IMR-90 (cell line): ENCODE data around the gene DUOX1. TPM values are rescaled to one million over a fixed set of nuclear protein-coding genes. Genes with fewer than 3 reads are reported as not detected.

Experiments
- ATAC-seq: fragments of 200-7000 bp; cut with Tn5 transposase; 2 replicates; pipeline ENCODE4 v1.9.1; 2020; ENCODE audit warnings: low read depth, mild to moderate bottlenecking, moderate library complexity
- BruUV-seq: library from RNA; stranded (reverse); fragments of 400-500 nt; replicated peaks from 2 replicates; lab custom pipeline; 2021; lab: Mats Ljungman, UMichigan
- CTCF ChIA-PET: fragments of 300-600 bp; formaldehyde crosslinking; extraction: SDS; loops from one replicate; lab custom pipeline; 2021; ENCODE audit warnings: antibody characterized with exemption; lab: Yijun Ruan, JAX
- POLR2A ChIA-PET: fragments of 300-600 bp; sonication (Branson Sonifier 250); formaldehyde crosslinking; loops from one replicate; lab custom pipeline; 2022; ENCODE audit warnings: antibody characterized with exemption; ENCODE audit not compliant: unreplicated experiment; lab: Charles Lee
- DNase-seq: peaks from one replicate; pipeline ENCODE4 v3.0.0; 2013
- H2AFZ ChIP-seq: replicated peaks from 2 replicates; pipeline ENCODE3; 2013; ENCODE audit warnings: low read length, mild to moderate bottlenecking; ENCODE audit not compliant: poor library complexity
- H2AK5ac ChIP-seq: 2 replicates; pipeline ENCODE4 v1.6.1; 2013; ENCODE audit warnings: low read depth, low read length, inconsistent platforms
- H2AK9ac ChIP-seq: replicated peaks from 2 replicates; pipeline ENCODE3; 2013; ENCODE audit warnings: mild to moderate bottlenecking, low read depth, low read length, moderate library complexity; ENCODE audit not compliant: poor library complexity
- H2BK120ac ChIP-seq: 2 replicates; pipeline ENCODE4 v1.6.1; 2013; ENCODE audit warnings: low read depth, low read length, inconsistent platforms
- H2BK15ac ChIP-seq: 3 replicates; pipeline ENCODE4 v1.6.1; 2013; ENCODE audit warnings: low read depth, low read length, inconsistent platforms
- H2BK20ac ChIP-seq: 2 replicates; pipeline ENCODE4 v1.6.1; 2013; ENCODE audit warnings: low read depth, mild to moderate bottlenecking, inconsistent platforms, low read length, moderate library complexity
- H2BK5ac ChIP-seq: 2 replicates; pipeline ENCODE4 v1.6.1; 2013; ENCODE audit warnings: mild to moderate bottlenecking, low read depth, low read length, inconsistent platforms; ENCODE audit not compliant: poor library complexity, severe bottlenecking
- H3K14ac ChIP-seq: replicated peaks from 2 replicates; pipeline ENCODE4 v1.6.1; 2013; ENCODE audit warnings: low read depth, low read length, inconsistent platforms
- H3K18ac ChIP-seq: 2 replicates; pipeline ENCODE4 v1.6.1; 2013; ENCODE audit warnings: low read depth, low read length, control low read depth
- H3K23ac ChIP-seq: 2 replicates; pipeline ENCODE4 v1.6.1; 2013; ENCODE audit warnings: low read depth, low read length, inconsistent platforms
- H3K27ac ChIP-seq: 2 replicates; pipeline ENCODE4 v1.5.1; 2013; ENCODE audit warnings: mild to moderate bottlenecking, control low read depth, low read length; ENCODE audit not compliant: insufficient read depth
- H3K27me3 ChIP-seq: 2 replicates; pipeline ENCODE4 v1.6.1; 2013; ENCODE audit warnings: low read length; ENCODE audit not compliant: control insufficient read depth, insufficient read depth
- H3K36me3 ChIP-seq: 2 replicates; pipeline ENCODE4 v1.6.1; 2013; ENCODE audit warnings: low read length, mixed read lengths; ENCODE audit not compliant: control insufficient read depth, insufficient read depth
- H3K4ac ChIP-seq: 2 replicates; pipeline ENCODE4 v1.6.1; 2013; ENCODE audit warnings: low read depth, low read length, inconsistent platforms
- H3K4me1 ChIP-seq: 2 replicates; pipeline ENCODE4 v1.6.1; 2013; ENCODE audit warnings: low read length, mixed read lengths; ENCODE audit not compliant: control insufficient read depth, insufficient read depth
- H3K4me2 ChIP-seq: 2 replicates; pipeline ENCODE4 v1.6.1; 2013; ENCODE audit warnings: low read depth, mild to moderate bottlenecking, control low read depth, low read length, moderate library complexity
- H3K4me3 ChIP-seq: 2 replicates; pipeline ENCODE4 v1.5.1; 2013; ENCODE audit warnings: low read depth, mild to moderate bottlenecking, control low read depth, low read length, moderate library complexity; ENCODE audit not compliant: insufficient read depth
- H3K56ac ChIP-seq: 2 replicates; pipeline ENCODE4 v1.6.1; 2013; ENCODE audit warnings: low read length, inconsistent platforms; ENCODE audit not compliant: insufficient read depth; ENCODE audit errors: extremely low read depth
- H3K79me1 ChIP-seq, 2 experiments: 2 replicates each; pipeline ENCODE4 v1.6.1; 2013; ENCODE audit warnings: low read length in 2 of 2, inconsistent platforms in 1 of 2, low read depth in 1 of 2
- H3K9ac ChIP-seq: 2 replicates; pipeline ENCODE4 v1.6.1; 2013; ENCODE audit warnings: low read depth, low read length, control low read depth
- H3K9me1 ChIP-seq: 2 replicates; pipeline ENCODE4 v1.6.1; 2013; ENCODE audit warnings: low read length, inconsistent platforms; ENCODE audit not compliant: insufficient read depth
- H3K9me3 ChIP-seq: 2 replicates; pipeline ENCODE4 v1.6.1; 2013; ENCODE audit warnings: low read length; ENCODE audit not compliant: control insufficient read depth, insufficient read depth
- H4K20me1 ChIP-seq: 2 replicates; pipeline ENCODE4 v1.6.1; 2013; ENCODE audit warnings: low read length, inconsistent platforms; ENCODE audit not compliant: insufficient read depth
- H4K5ac ChIP-seq: 2 replicates; pipeline ENCODE4 v1.6.1; 2013; ENCODE audit warnings: mild to moderate bottlenecking, low read depth, low read length, control low read depth
- H4K8ac ChIP-seq, 2 experiments: 2 replicates each; pipeline ENCODE4 v1.6.1; 2013; ENCODE audit warnings: low read depth in 2 of 2, low read length in 2 of 2, control low read depth in 1 of 2, inconsistent platforms in 1 of 2
- H4K91ac ChIP-seq: 2 replicates; pipeline ENCODE4 v1.6.1; 2013; ENCODE audit warnings: low read depth, low read length, inconsistent platforms; ENCODE audit not compliant: insufficient read depth
- BHLHE40 ChIP-seq: fragments of 150-350 bp; IDR thresholded peaks from 2 replicates; pipeline ENCODE4 v1.6.1; 2016; ENCODE audit warnings: mild to moderate bottlenecking, low read depth, low read length
- CEBPB ChIP-seq: IDR thresholded peaks from 2 replicates; pipeline ENCODE4 v1.6.1; 2012; ENCODE audit warnings: low read depth, low read length, improper control_type of control experiment
- ELK1 ChIP-seq: fragments of 150-350 bp; IDR thresholded peaks from 2 replicates; pipeline ENCODE4 v1.6.1; 2016; ENCODE audit warnings: low read depth, mild to moderate bottlenecking, low read length, moderate library complexity, borderline replicate concordance
- FOS ChIP-seq: fragments of 150-350 bp; IDR thresholded peaks from 2 replicates; pipeline ENCODE4 v1.6.1; 2016; ENCODE audit warnings: low read depth, low read length
- NFE2L2 ChIP-seq: fragments of 150-350 bp; IDR thresholded peaks from 2 replicates; pipeline ENCODE4 v1.6.1; 2016; ENCODE audit warnings: low read depth, mild to moderate bottlenecking, low read length
- POLR2A ChIP-seq: IDR thresholded peaks from 2 replicates; pipeline ENCODE4 v1.6.1; 2012; ENCODE audit warnings: mild to moderate bottlenecking, low read depth, low read length
- RAD21 ChIP-seq: IDR thresholded peaks from 2 replicates; pipeline ENCODE4 v1.6.1; 2012; ENCODE audit warnings: low read length, improper control_type of control experiment
- RCOR1 ChIP-seq: IDR thresholded peaks from 2 replicates; pipeline ENCODE4 v1.6.1; 2012; ENCODE audit warnings: mild to moderate bottlenecking, low read length, improper control_type of control experiment; ENCODE audit not compliant: insufficient replicate concordance
- RFX5 ChIP-seq: IDR thresholded peaks from 2 replicates; pipeline ENCODE4 v1.8.0; 2012; ENCODE audit warnings: low read depth, mild to moderate bottlenecking, low read length, moderate library complexity
- SMC3 ChIP-seq: fragments of 150-350 bp; IDR thresholded peaks from 2 replicates; pipeline ENCODE4 v1.6.1; 2016; ENCODE audit warnings: low read depth, mild to moderate bottlenecking, antibody characterized with exemption, low read length, moderate library complexity
- dilution Hi-C: fragments of 300-500 bp; cut with HindIII; formaldehyde crosslinking; loops from one replicate; pipeline ENCODE4 v1.14.3; 2018; ENCODE audit warnings: low sequenced_read_pairs; ENCODE audit not compliant: unreplicated experiment
- in situ Hi-C: fragments of 300-500 bp; cut with MboI; formaldehyde crosslinking; loops from 3 replicates; pipeline ENCODE4 v1.14.3; 2019; ENCODE audit warnings: low sequenced_read_pairs, inconsistent platforms, mixed read lengths
- intact Hi-C: fragments of 100-400 bp; cut with micrococcal nuclease; formaldehyde crosslinking; loops from 2 replicates; pipeline ENCODE4 v1.10.0; 2022
- polyA plus RNA-seq, 3 experiments: library from polyadenylated mRNA; depleted of rRNA; stranded (reverse); fragments of >200 nt; gene quantifications; 2 replicates each; pipeline ENCODE4 v1.2.3, GENCODE V29; 2012; ENCODE audit warnings: low replicate concordance in 1 of 3
- total RNA-seq: library from RNA; depleted of rRNA; stranded (reverse); fragments of >200 nt; gene quantifications from 2 replicates; pipeline ENCODE4 v1.2.3, GENCODE V29; 2012
- TF ChIP-seq, protein P1 (sequence below): conservative IDR thresholded peaks from 2 replicates; pipeline ENCODE4 v1.5.1; 2012; ENCODE audit warnings: mild to moderate bottlenecking, low read depth, low read length, improper control_type of control experiment
- TF ChIP-seq, protein P2 (sequence below): fragments of 150-350 bp; IDR thresholded peaks from 2 replicates; pipeline ENCODE4 v1.6.1; 2017; ENCODE audit warnings: mild to moderate bottlenecking, antibody characterized with exemption, low read length, low read depth

The DUOX1 gene
- total and polyA plus RNA-seq, 2 of the 4 experiments (the other 2 are of a cell fraction), result not detected

GRCh38 chr15:45083223-45083622, 46.6 kb upstream of the DUOX1 start:
- dilution Hi-C loops (no loop called here), intact Hi-C loops (no loop called here), in situ Hi-C loops (no loop called here)
- Histone ChIP-seq H4K5ac (no peak overlapping the region), H3K4me2 (no peak overlapping the region), H4K91ac (no peak overlapping the region), H2AK5ac (no peak overlapping the region), H3K36me3 (no peaks in the 10 kb centered on the region), H3K9ac (no peak overlapping the region), H3K4me3 (no peak overlapping the region), H2BK15ac (no peak overlapping the region), H3K9me1 (no peaks in the 10 kb centered on the region), H3K79me1 (no peaks in the 10 kb centered on the region), H2AFZ (no peak overlapping the region), H2BK120ac (no peak overlapping the region), H4K20me1 (no peaks in the 10 kb centered on the region), H3K18ac (no peak overlapping the region), H2BK20ac (no peak overlapping the region), H3K56ac (no peak overlapping the region), H3K27ac (no peak overlapping the region), H4K8ac (no peak overlapping the region), H2AK9ac (no peak overlapping the region), H3K4ac (no peak overlapping the region), H3K23ac (no peak overlapping the region), H3K27me3 (peaks cover 20% of the 10 kb centered on the region), H3K4me1 (no peaks in the 10 kb centered on the region), H2BK5ac (no peak overlapping the region), H3K14ac (no peak overlapping the region), H3K9me3 (no peaks in the 10 kb centered on the region)
- no peak for DNase-seq
- ChIA-PET POLR2A (no interaction called here), CTCF (interaction anchor here (2.5 kb wide), 1 partner anchor 35 kb away, joined by 14 read pairs; no protein-coding TSS in a partner anchor)
- TF ChIP-seq RFX5 (no peak), NFE2L2 (no peak), POLR2A (no peak), CEBPB (no peak), RCOR1 (no peak), RAD21 (no peak), ELK1 (no peak), BHLHE40 (no peak), SMC3 (no peak), FOS (no peak)
- TF ChIP-seq, protein P1, sequence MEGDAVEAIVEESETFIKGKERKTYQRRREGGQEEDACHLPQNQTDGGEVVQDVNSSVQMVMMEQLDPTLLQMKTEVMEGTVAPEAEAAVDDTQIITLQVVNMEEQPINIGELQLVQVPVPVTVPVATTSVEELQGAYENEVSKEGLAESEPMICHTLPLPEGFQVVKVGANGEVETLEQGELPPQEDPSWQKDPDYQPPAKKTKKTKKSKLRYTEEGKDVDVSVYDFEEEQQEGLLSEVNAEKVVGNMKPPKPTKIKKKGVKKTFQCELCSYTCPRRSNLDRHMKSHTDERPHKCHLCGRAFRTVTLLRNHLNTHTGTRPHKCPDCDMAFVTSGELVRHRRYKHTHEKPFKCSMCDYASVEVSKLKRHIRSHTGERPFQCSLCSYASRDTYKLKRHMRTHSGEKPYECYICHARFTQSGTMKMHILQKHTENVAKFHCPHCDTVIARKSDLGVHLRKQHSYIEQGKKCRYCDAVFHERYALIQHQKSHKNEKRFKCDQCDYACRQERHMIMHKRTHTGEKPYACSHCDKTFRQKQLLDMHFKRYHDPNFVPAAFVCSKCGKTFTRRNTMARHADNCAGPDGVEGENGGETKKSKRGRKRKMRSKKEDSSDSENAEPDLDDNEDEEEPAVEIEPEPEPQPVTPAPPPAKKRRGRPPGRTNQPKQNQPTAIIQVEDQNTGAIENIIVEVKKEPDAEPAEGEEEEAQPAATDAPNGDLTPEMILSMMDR, result no peak
- TF ChIP-seq, protein P2, sequence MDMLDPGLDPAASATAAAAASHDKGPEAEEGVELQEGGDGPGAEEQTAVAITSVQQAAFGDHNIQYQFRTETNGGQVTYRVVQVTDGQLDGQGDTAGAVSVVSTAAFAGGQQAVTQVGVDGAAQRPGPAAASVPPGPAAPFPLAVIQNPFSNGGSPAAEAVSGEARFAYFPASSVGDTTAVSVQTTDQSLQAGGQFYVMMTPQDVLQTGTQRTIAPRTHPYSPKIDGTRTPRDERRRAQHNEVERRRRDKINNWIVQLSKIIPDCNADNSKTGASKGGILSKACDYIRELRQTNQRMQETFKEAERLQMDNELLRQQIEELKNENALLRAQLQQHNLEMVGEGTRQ, result no peak
- ATAC-seq, result no peak
- no TSS peak for BruUV-seq
